Measurements from ENCODE around the gene ELL. TPM values are rescaled to one million over a fixed set of nuclear protein-coding genes. Genes with fewer than 3 reads are reported as not detected.
"Not testable (repeated sequence)": the region's sequence is repeated elsewhere in the genome, so short reads cannot be mapped to it uniquely, and the experiment has no call there.

ELL gene
- polyA plus RNA-seq, 1 donor, result 9.6 TPM

DNA sequence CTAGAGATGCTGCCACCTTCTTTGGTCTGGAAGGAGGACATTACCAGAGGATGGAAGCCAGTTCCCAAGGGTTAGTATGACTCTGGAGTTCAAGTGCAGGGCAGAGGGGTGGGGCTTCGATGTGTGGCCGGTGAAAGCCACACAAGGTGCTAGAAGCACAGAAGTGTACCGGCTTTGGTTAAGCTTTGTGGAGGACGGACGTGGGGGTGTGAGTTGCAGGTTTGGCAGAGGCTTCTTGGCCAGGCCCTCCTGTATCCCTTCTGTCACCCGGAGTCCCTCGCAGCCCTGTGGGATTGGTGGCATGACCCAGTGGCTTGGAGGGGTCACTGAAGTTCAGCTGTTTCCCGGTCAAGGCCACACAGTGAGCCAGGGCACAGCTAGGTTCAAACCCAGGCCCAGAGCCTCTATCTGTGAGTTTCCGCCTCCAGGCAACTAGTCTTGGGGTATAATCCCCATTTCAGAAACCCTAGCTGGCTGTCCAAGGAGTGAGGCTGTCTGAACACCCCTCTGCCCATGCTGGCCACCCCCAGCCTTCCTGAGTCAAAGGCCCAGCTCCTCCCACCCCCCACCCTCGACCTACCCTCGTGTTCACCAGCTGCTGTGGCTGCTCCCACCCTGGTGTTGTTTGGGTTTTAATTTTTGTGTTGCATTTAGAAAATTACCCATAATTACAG, 107.2 kb downstream of the ELL start:
- Histone ChIP-seq H3K27me3 (ENCODE audit: control insufficient read depth, insufficient read depth, low read length) (no peaks in the 10 kb centered on the region), H3K4me3 (ENCODE audit: low read length) (peak overlapping the region; percentile 17), H3K36me3 (ENCODE audit: control insufficient read depth, insufficient read depth, low read length) (no peaks in the 10 kb centered on the region), H3K27ac (ENCODE audit: low read length) (peak overlapping the region; percentile 93), H3K9me3 (ENCODE audit: control insufficient read depth, low read depth, low read length) (no peaks in the 10 kb centered on the region), H3K4me1 (ENCODE audit: control insufficient read depth, insufficient read depth, low read length) (peaks cover 44% of the 10 kb centered on the region)
- no peak for DNase-seq
- no CpG with 5 or more reads among the region's 11 CpGs for WGBS (ENCODE audit: insufficient coverage, low lambda C conversion rate)

DNA sequence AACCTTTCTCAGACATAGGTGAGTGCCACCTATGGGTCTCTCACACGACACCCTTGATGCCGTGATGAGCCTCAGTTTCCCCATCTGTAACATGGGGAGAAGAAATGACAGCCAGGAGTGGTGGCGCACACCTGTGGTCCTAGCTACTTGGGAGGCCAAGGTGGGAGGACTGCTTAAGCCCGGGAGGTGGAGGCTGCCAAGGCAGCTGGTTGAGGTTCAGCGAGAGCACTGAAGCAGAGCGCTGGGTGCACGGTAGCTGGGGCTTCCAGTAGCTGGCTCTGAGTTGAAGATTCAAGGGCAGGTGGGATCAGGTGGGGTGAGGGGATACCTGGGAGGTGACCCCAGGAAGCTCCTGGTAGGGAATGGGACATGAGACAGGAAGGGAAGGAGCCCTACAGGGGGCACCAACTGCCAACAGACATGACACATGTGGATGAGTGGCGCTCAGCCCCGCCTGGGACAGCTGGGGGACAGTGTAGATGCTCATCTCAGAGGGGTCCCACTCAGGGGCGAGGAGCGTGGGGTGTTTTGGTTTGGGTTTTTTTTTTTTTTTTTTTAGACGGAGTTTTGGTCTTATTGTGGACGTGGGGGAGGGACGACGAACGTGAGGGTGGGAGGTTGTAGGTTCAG, 109.1 kb downstream of the ELL start:
- no peak overlapping the region for H3K27ac ChIP-seq (ENCODE audit: low read length)
- peaks cover 32% of the 10 kb centered on the region for H3K4me1 ChIP-seq (ENCODE audit: control insufficient read depth, insufficient read depth, low read length)
- H3K9me3 ChIP-seq (ENCODE audit: control insufficient read depth, low read depth, low read length), result no peaks in the 10 kb centered on the region
- no peak for DNase-seq
- no CpG with 5 or more reads among the region's 16 CpGs for WGBS (ENCODE audit: insufficient coverage, low lambda C conversion rate)
- H3K4me3 ChIP-seq (ENCODE audit: low read length), result no peak overlapping the region
- H3K27me3 ChIP-seq (ENCODE audit: control insufficient read depth, insufficient read depth, low read length), result no peaks in the 10 kb centered on the region
- H3K36me3 ChIP-seq (ENCODE audit: control insufficient read depth, insufficient read depth, low read length), result no peaks in the 10 kb centered on the region

DNA sequence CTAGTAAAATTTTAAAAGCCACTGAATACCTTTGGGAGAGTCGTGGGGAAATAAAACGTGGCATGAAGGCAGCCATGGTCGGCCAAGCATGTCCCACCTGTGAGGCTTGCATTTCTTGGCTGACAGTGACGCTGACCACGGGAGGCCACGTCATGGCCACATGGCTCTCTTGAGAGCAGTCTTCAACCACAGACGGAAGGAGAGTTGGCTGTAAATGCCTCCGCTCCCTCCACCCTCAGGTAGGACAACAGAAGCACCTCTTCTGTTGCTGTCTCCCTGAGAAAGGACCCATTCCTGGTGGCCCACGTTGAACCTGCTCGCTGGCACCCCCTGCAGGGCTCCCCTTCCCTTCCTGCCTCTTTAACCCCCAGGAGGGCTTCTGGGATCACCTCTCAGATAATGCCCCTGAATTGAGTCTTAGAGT, 113.8 kb downstream of the ELL start:
- Histone ChIP-seq H3K36me3 (ENCODE audit: control insufficient read depth, insufficient read depth, low read length) (no peaks in the 10 kb centered on the region), H3K27ac (ENCODE audit: low read length) (no peak overlapping the region), H3K27me3 (ENCODE audit: control insufficient read depth, insufficient read depth, low read length) (no peaks in the 10 kb centered on the region), H3K4me1 (ENCODE audit: control insufficient read depth, insufficient read depth, low read length) (peaks cover 10% of the 10 kb centered on the region), H3K4me3 (ENCODE audit: low read length) (no peak overlapping the region), H3K9me3 (ENCODE audit: control insufficient read depth, low read depth, low read length) (no peaks in the 10 kb centered on the region)
- WGBS (ENCODE audit: insufficient coverage, low lambda C conversion rate), result no CpG with 5 or more reads among the region's 10 CpGs
- DNase-seq, result no peak

DNA sequence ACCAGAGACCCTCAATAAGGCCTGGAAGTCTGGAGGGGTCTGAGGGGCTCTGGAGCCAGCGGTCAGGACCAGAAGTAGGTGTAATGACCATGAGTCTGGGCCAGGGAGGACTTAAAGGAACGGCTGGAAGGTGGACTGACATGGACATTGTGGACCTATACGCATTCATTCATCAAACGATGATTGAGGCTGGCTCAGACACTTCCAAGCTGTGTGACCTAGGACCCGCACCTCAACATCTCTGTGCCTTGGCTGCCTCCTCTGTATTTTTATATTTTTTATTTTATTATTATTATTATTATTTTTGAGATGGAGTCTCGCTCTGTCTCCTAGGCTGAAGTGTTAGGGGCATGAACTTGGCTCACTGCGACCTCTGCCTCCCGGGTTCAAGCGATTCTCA, 115.1 kb downstream of the ELL start:
- 90% methylated on average over 2 of the region's 9 CpGs for WGBS (ENCODE audit: insufficient coverage, low lambda C conversion rate)
- Histone ChIP-seq H3K27ac (ENCODE audit: low read length) (no peak overlapping the region), H3K4me3 (ENCODE audit: low read length) (no peak overlapping the region), H3K27me3 (ENCODE audit: control insufficient read depth, insufficient read depth, low read length) (no peaks in the 10 kb centered on the region), H3K36me3 (ENCODE audit: control insufficient read depth, insufficient read depth, low read length) (no peaks in the 10 kb centered on the region), H3K9me3 (ENCODE audit: control insufficient read depth, low read depth, low read length) (no peaks in the 10 kb centered on the region), H3K4me1 (ENCODE audit: control insufficient read depth, insufficient read depth, low read length) (peaks cover 18% of the 10 kb centered on the region)
- DNase-seq, result no peak

DNA sequence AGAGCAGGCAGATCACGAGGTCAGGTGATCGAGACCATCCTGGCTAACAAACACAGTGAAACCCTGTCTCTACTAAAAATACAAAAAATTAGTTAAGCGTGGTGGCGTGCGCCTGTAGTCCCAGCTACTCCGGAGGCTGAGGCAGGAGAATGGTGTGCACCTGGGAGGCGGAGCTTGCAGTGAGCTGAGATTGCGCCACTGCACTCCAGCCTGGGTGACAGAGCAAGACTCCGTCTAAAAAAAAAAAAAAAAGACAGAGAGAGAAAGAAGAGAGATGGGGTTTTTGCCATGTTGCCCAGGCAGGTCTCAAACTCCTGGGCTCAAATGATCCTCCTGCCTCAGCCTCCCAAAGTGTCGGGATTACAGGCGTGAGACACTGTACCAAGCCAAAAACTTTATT, 116.1 kb downstream of the ELL start:
- H3K4me3 ChIP-seq (ENCODE audit: low read length); H3K9me3 ChIP-seq (ENCODE audit: control insufficient read depth, low read depth, low read length); H3K27ac ChIP-seq (ENCODE audit: low read length); H3K36me3 ChIP-seq (ENCODE audit: control insufficient read depth, insufficient read depth, low read length); DNase-seq; H3K27me3 ChIP-seq (ENCODE audit: control insufficient read depth, insufficient read depth, low read length): not testable (repeated sequence)
- WGBS (ENCODE audit: insufficient coverage, low lambda C conversion rate), result no CpG with 5 or more reads among the region's 11 CpGs
- H3K4me1 ChIP-seq (ENCODE audit: control insufficient read depth, insufficient read depth, low read length), result peaks cover 21% of the 10 kb centered on the region

DNA sequence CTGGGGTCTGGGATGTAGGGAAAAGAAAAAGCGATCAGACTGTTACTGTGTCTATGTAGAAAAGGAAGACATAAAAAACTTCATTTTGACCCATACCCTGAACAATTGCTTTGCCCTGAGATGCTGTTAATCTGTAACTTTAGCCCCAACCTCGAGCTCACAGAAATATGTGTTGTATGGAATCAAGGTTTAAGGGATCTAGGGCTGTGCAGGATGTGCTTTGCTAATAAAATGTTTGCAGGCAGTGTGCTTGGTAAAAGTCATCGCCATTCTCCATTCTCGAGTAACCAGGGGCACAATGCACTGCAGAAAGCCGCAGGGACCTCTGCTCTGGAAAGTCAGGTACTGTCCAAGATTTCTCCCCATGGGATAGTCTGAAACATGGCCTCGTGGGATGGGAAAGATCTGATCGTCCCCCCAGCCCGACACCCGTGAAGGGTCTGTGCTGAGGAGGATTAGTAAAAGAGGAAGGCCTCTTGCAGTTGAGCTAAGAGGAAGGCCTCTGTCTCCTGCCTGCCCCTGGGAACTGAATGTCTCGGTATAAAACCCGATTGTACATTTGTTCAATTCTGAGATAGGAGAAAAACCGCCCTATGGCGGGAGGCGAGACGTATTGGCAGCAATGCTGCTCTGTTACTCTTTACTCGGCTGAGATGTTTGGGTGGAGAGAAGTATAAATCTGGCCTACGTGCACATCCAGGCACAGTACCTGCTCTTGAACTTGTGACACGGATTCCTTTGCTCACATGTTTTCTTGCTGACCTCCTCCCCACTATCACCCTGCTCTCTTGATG, 119.2 kb downstream of the ELL start:
- WGBS (ENCODE audit: insufficient coverage, low lambda C conversion rate), result no CpG with 5 or more reads among the region's 18 CpGs
- H3K4me3 ChIP-seq (ENCODE audit: low read length), result peak overlapping the region; percentile 30
- H3K4me1 ChIP-seq (ENCODE audit: control insufficient read depth, insufficient read depth, low read length), result peaks cover 25% of the 10 kb centered on the region
- H3K36me3 ChIP-seq (ENCODE audit: control insufficient read depth, insufficient read depth, low read length); H3K9me3 ChIP-seq (ENCODE audit: control insufficient read depth, low read depth, low read length); H3K27me3 ChIP-seq (ENCODE audit: control insufficient read depth, insufficient read depth, low read length): not testable (repeated sequence)
- H3K27ac ChIP-seq (ENCODE audit: low read length), result peak overlapping the region; percentile 89
- peak in 1 of 2 donors; percentile 61 for DNase-seq

DNA sequence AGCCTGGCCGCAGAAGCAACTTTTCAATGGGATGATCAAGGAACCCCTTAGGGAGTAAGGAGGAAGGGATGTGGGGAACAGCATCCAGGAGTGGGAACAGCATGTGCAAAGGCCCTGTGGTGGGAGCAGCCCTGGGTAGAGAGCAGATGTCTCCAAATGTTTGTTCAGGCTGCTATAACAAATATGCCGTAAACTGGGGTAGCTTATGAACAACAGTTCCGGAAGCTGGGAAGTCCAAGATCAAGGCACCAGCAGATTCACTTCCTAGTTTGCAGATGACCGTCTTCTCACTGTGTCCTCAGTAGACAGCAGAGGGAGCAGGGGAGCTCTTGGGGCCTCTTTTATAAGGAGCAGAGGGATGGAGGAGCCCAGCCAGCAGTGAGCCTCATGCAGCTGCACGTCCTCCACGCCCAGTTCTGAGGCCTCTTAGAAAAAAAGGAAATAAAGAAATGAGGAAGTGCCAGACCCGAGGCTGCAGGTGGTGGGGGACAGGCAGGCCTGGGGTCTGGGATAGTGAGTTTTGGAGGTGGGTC, 120.2 kb downstream of the ELL start:
- H3K4me3 ChIP-seq (ENCODE audit: low read length), result peak overlapping the region; percentile 29
- WGBS (ENCODE audit: insufficient coverage, low lambda C conversion rate), result 17% methylated on average over 2 of the region's 7 CpGs
- DNase-seq, result peak; percentile 91 to 94
- no peaks in the 10 kb centered on the region for H3K9me3 ChIP-seq (ENCODE audit: control insufficient read depth, low read depth, low read length)
- H3K36me3 ChIP-seq (ENCODE audit: control insufficient read depth, insufficient read depth, low read length), result no peaks in the 10 kb centered on the region
- H3K27me3 ChIP-seq (ENCODE audit: control insufficient read depth, insufficient read depth, low read length), result no peaks in the 10 kb centered on the region
- peak overlapping the region; percentile 89 for H3K27ac ChIP-seq (ENCODE audit: low read length)
- peaks cover 33% of the 10 kb centered on the region for H3K4me1 ChIP-seq (ENCODE audit: control insufficient read depth, insufficient read depth, low read length)

DNA sequence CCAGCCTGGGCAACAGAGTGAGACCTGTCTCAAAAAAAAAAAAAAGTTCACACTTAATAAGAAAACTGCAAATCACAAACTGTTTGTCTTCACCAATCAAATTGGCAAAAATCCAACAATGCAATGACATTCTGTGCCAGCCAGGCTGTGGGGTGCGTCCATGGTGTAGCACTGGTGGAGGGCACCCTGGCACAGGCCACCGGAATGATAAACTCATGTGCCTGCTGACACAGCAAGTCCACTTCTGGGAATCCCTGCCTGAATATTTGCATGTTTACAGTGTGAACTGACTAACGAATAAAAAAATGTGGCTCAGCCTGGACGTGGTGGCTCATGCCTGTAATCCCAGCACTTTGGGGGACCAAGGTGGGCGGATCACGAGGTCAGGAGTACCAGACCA, 122.9 kb downstream of the ELL start:
- H3K4me3 ChIP-seq (ENCODE audit: low read length), result no peak overlapping the region
- DNase-seq, result no peak
- H3K27me3 ChIP-seq (ENCODE audit: control insufficient read depth, insufficient read depth, low read length), result no peaks in the 10 kb centered on the region
- no peak overlapping the region for H3K27ac ChIP-seq (ENCODE audit: low read length)
- no peaks in the 10 kb centered on the region for H3K36me3 ChIP-seq (ENCODE audit: control insufficient read depth, insufficient read depth, low read length)
- peaks cover 31% of the 10 kb centered on the region for H3K4me1 ChIP-seq (ENCODE audit: control insufficient read depth, insufficient read depth, low read length)
- no peaks in the 10 kb centered on the region for H3K9me3 ChIP-seq (ENCODE audit: control insufficient read depth, low read depth, low read length)
- no CpG with 5 or more reads among the region's 6 CpGs for WGBS (ENCODE audit: insufficient coverage, low lambda C conversion rate)

DNA sequence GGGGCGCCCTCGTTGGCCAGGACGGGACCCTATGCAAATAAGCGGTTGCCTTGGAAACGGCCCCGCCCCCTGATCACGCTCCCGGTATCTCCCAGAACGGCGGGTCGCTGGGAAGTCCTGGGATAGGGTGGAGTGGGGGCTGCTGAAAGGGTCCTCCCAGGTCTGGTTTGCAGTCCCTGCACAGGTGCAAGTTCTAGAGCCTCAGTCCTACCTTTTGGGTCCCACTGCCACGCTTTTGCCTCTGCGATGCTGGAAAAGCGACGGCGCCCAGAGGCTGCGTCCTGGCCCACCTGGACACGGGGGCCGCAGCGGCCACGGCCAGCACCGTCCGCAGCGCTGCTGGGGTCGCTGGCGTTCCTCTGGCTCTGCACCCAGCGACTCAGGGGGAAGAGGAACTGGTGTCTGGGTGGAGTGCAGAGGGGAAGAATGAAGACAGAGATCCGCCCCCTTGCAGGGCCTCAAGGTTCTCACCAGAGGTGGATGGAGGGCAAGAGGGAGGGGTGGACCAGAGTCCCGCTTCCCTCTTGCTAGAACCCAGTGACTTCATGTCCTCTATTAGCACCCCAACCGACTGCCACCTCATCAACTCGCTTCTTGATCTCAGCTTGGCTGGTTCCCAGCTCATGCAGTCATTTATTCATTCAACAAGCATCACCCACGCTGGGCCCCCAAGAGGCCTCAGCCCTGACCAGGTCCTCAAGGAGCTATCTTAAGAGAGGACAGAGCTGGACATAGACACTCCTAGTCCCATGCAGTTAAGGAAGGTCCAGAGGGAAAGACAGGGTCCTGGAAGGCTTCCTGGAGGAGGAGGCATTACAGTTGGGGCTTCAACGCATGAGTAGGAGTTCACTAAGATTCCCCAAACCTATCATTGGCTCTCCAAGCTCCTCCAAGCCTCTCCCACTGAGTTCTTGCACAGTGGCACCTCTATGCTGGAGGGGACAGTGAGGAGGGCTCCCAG, 124.3 kb downstream of the ELL start, which contains the start of gene LRRC25:
Gene LRRC25, minus strand, starts transcription at position 381 of the 961 bp plus-strand sequence. CDS start 659 bp downstream, outside the sequence.
- DNase-seq, result peak in 1 of 2 donors; percentile 79
- no CpG with 5 or more reads among the region's 33 CpGs for WGBS (ENCODE audit: insufficient coverage, low lambda C conversion rate)

More for the DNA sequence above, 124.3 kb downstream of the ELL start, which contains the start of gene LRRC25:
- Histone ChIP-seq H3K4me3 (ENCODE audit: low read length) (peak within 1 kb of the TSS; percentile 45), H3K36me3 (ENCODE audit: control insufficient read depth, insufficient read depth, low read length) (no peaks in the 10 kb centered on the region), H3K4me1 (ENCODE audit: control insufficient read depth, insufficient read depth, low read length) (peaks cover 20% of the 10 kb centered on the region), H3K27me3 (ENCODE audit: control insufficient read depth, insufficient read depth, low read length) (no peaks in the 10 kb centered on the region), H3K27ac (ENCODE audit: low read length) (no peak within 1 kb of the TSS), H3K9me3 (ENCODE audit: control insufficient read depth, low read depth, low read length) (no peaks in the 10 kb centered on the region)
